ENCODE data around the gene PDGFRB.

Gene PDGFRB

GRCh38 chr5:150120617-150121447, 34.8 kb downstream of the PDGFRB start:
- ATAC-seq (replicated peaks) (no peak), DNase-seq (no peak)
- Mint-ChIP-seq H3K9me3 (no peaks in the 10 kb centered on the region), H3K27me3 (no peaks in the 10 kb centered on the region), H3K36me3 (no peaks in the 10 kb centered on the region), H3K4me1 (peaks cover 3 to 14% of the 10 kb centered on the region in 2 donors), H3K4me3 (no peak overlapping the region), H3K27ac (no peak overlapping the region)

DNA sequence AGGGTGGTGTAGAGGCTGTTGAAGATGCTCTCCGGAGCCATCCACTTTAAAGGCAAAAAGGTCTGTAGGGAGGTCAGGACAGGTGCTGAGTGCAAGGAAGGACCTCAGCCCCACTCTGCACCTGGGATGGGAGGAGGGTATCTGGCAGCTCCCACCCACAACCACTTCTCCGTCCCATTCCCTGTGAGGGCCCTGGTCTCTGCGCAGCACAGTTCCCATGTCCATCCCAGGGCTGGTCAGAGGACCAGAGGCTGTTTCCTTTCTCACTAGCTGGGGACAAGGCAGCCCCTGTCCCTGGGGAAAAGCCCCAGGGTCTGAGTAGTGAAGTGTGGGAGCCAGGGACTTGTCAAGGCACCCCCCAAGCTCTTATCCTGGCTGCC, 35.6 kb downstream of the PDGFRB start:
- Mint-ChIP-seq H3K4me1 (peaks cover 3 to 14% of the 10 kb centered on the region in 2 donors), H3K4me3 (no peak overlapping the region), H3K9me3 (no peaks in the 10 kb centered on the region), H3K36me3 (no peaks in the 10 kb centered on the region), H3K27me3 (no peaks in the 10 kb centered on the region), H3K27ac (no peak overlapping the region)
- ATAC-seq (replicated peaks) (no peak), DNase-seq (no peak)

DNA sequence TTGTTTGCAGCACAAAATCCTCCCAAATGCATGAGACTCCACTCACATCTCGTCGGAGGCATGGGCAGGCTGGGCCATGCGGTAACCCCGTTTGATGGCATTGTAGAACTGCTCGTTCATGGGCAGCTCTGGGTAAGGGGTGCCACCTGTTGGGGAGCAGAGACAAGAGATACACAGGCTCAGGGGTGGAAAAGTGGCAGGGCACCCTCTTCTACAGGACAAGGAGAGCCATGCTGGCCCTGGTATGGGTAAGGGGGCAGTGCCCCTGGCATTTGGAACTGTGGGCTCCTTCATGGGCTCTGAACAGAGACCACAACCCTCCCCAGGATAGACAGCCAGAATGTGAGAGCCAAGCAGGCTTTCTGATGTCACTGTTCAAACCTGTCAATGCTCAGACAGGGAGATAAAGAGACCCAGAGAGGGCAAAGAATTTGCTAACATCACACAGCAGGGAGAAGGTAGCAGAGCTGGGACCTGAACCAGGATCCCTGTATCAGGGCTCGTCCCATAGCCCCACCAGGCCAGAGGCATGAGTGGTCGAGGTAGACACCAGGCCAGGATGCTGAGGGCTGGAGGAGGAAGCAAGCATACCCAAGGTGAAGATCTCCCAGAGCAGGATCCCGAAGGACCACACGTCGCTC, 36.1 kb downstream of the PDGFRB start:
- DNase-seq (no peak), ATAC-seq (replicated peaks) (peak; percentile 62 to 71)
- Mint-ChIP-seq H3K36me3 (no peaks in the 10 kb centered on the region), H3K9me3 (no peaks in the 10 kb centered on the region), H3K4me1 (peaks cover 3 to 14% of the 10 kb centered on the region in 2 donors), H3K27ac (no peak overlapping the region), H3K4me3 (no peak overlapping the region), H3K27me3 (no peaks in the 10 kb centered on the region)

DNA sequence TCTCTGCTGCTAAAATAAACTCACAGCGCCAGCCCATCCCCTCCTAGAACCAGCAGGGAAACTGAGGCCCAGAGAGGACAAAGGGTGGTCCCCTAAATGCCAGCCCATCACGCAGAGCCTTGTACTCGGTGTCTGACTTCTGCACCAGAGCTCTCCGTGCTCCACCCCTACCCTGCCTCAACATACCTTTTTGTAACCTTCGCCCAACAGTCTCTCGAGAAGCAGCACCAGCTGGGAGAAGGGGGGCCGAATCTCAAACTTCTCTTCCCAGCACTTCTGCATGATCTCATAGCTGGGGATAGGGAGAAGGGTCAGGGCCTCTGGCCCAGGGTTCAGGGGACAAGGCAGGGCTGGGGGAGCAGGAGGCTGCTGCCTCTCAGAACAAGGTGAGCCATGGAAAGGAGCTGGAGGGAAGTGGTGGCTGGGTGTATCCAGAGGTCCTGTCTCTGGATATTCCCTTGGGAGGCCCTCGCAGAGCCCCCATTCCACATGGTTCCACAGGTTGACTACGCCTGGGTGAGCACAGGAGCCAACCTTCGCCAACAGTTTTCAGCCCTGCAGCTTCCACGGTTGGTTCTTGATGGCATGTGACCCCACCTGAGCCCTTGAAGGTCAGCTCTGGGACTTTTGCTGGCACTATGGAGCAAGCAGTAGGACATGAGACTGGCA, 37.0 kb downstream of the PDGFRB start:
- Mint-ChIP-seq H3K9me3 (no peaks in the 10 kb centered on the region), H3K27ac (peak overlapping the region; percentile 22), H3K27me3 (no peaks in the 10 kb centered on the region), H3K4me3 (no peak overlapping the region), H3K4me1 (peaks cover 3 to 14% of the 10 kb centered on the region in 2 donors), H3K36me3 (no peaks in the 10 kb centered on the region)
- no peak for DNase-seq
- no peak for ATAC-seq (replicated peaks)

DNA sequence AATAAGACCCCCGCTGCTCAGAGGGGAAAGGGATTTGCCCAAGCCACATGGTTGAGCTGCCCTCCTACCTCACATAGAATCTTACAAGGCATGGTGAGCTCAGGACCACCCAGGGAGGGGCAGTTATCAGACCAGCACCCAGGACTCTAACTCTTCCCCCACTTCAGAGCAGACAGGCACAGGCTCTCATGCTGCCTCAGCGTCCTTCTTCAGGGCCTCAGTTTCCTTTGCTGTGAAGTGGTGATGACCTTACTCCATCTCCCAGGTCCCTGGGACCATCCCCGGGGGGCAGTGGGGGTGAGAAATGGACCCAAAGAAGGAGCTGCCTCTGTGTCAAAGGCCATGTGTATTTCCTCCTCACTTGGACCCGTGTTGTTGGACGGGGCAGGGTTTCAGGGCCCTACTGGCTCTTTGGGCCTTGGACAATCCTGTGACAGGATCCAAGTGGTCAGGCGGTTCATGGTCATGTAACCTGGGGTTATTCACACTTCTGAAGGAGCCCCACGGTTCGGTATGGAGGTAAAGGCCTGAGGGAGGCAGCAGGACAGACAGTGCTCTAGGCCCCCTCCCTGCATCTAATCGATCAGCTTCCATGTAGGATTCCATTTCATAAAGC, 37.6 kb downstream of the PDGFRB start:
- no peak for DNase-seq
- Mint-ChIP-seq H3K9me3 (no peaks in the 10 kb centered on the region), H3K36me3 (no peaks in the 10 kb centered on the region), H3K27ac (peak overlapping the region; percentile 42), H3K4me3 (no peak overlapping the region), H3K4me1 (peaks cover 3 to 14% of the 10 kb centered on the region in 2 donors), H3K27me3 (no peaks in the 10 kb centered on the region)
- no peak for ATAC-seq (replicated peaks)

DNA sequence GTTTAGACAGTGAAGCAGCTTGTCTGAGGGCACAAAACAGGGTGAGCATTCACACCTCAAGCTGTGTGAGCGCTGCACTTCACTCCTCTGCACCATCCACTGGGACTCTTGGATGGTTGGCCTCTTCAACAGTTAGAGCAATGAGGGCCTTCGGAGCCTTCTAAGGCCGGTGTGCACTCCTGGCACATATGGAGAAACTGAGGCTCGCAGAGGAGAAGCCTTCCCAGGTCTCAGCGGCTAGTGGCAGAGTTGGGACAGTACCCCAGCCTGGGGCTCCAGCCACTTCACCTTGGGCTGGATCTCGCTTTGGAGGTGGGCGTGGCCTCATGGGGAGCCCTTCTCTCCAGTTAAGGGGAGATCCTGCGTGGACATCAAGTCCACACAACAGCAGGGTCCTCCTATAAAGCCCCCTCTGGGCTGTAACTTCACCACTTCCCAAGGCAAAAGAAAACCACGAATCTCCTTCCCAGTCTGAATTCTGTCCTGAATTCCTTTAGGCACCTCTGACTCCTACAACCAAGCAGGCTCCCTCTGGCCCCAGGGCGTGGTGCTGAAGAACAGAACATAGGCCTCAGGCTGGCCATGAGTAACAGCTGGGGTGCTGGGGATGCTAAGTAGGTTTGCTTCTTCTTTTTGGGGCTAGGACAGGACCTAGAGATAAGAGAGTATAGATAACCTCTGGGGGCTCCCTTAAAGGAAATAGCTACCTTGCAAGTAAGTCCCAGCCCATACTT, 38.8 kb downstream of the PDGFRB start:
- no peak overlapping the region for H3K27ac Mint-ChIP-seq

GRCh38 chr5:150114773-150115408, 40.8 kb downstream of the PDGFRB start:
- Mint-ChIP-seq H3K36me3 (no peaks in the 10 kb centered on the region), H3K4me3 (no peak overlapping the region), H3K4me1 (peaks cover 2 to 9% of the 10 kb centered on the region in 2 donors), H3K9me3 (no peaks in the 10 kb centered on the region), H3K27me3 (no peaks in the 10 kb centered on the region), H3K27ac (no peak overlapping the region)
- ATAC-seq (replicated peaks): no peak
- DNase-seq: no peak

More for the DNA sequence above, 38.8 kb downstream of the PDGFRB start:
- peak; percentile 32 to 40 for ATAC-seq (replicated peaks)
- Mint-ChIP-seq H3K9me3 (no peaks in the 10 kb centered on the region), H3K36me3 (no peaks in the 10 kb centered on the region), H3K4me1 (peaks cover 0 to 9% of the 10 kb centered on the region in 2 donors), H3K27me3 (no peaks in the 10 kb centered on the region), H3K4me3 (no peak overlapping the region)
- no peak for DNase-seq

DNA sequence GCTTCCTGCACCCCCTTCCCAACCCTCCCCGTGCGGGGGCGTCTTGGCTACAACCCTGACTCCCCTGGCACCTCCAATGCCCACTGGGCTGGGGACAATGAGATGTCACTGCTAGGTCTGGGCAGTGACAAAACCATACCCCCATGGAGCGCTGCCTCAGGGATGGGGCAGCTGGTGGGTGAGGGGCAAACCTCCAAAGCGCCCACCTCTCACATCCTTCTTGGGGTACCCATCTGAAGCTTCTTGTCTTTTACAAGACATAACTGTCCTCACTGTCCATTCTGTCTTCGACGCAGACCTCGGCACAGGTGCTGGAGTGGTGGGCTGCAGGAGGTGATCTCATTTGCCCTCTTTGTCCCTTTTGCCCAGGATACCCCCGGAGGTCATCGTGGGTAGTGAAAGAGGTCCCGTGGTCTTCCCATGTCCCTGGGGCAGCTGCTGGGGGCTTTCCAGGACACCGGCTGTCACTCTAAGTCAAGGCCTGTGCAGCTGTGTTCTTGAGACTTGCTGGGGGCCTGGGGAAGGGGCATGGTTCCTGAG, 41.5 kb downstream of the PDGFRB start:
- peaks cover 3 to 9% of the 10 kb centered on the region in 2 donors for H3K4me1 Mint-ChIP-seq
- no peak overlapping the region for H3K27ac Mint-ChIP-seq
- H3K4me3 Mint-ChIP-seq: no peak overlapping the region
- H3K36me3 Mint-ChIP-seq: no peaks in the 10 kb centered on the region
- no peak for ATAC-seq (replicated peaks)
- H3K27me3 Mint-ChIP-seq: no peaks in the 10 kb centered on the region
- DNase-seq: no peak
- no peaks in the 10 kb centered on the region for H3K9me3 Mint-ChIP-seq

DNA sequence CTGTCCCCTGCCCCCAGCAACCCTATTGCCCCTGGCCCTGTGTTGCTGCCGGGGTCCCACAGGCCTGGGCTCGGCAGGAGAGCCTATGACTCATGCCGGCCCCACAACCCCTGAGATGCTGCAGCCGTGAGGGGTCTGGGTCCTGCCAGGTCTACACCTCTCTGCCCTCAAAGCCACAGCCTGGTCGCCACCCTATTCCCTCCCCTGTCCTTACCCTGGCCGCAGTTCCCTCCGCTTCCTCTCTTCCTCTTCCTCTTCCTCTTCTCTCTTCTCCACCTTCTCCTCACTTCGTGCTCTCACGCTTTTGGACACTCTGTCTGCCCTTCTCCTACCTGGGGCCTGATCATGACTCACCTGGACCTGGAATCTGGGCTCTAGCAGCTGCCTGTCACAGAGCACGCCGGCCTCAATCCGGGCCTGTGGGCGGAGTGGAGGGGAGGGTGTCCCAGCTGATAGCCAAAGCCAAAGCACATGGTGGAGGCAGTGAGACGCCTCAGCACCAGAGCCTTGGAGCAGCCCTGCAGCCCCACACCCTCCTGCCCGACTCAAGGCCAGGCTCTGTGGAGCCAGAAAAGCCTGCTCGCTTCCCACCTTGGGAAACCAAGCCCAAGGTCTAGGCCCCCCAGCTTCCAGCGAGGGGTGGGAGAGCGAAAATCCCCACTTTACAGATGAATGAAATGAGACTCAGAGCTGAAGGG, 42.4 kb downstream of the PDGFRB start:
- ATAC-seq (replicated peaks): no peak
- Mint-ChIP-seq H3K27ac (no peak overlapping the region), H3K4me3 (no peak overlapping the region), H3K9me3 (no peaks in the 10 kb centered on the region), H3K27me3 (no peaks in the 10 kb centered on the region), H3K4me1 (peaks cover 3 to 9% of the 10 kb centered on the region in 2 donors), H3K36me3 (no peaks in the 10 kb centered on the region)
- no peak for DNase-seq

DNA sequence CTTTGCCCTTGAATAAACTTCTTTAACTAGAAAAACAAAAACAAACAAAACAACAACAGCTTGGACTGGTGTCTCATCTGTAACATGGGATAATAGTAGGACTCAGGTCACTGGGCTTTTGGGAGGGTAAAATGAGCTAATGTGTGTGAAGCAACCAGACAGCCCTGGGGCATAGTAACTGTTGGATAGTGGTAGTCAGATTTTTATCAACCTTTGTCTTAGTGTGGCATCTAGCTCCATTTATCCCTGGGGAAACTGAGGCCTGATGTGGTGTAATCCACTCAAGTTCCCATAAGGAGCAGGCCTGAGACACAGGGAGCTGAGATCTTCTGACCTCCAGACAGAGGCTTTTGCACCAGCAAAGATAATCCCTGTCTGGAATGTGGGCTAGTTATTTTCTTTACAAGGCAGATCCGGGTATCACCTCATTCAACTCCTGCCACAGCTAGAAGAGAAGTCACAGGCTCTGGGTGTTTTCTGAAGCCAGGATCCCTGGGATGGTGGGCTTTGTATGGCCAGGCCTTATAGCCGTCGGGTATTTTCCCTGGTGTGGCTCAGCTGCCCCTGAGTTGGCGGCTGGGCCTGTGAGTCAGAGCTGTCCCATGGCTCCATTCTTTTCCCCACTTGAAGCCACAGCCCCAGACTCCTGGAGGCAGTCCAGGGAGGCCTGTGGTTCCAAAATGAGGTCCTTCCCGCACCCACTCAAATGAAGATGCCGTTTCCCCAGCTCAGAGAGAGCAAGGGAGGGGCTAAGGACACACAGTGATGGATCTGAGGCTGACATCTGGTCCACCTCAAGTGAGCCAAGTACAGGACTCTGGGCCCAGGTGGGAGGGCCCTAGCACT, 43.2 kb downstream of the PDGFRB start:
- peaks cover 3 to 7% of the 10 kb centered on the region in 2 donors for H3K4me1 Mint-ChIP-seq
- no peak overlapping the region for H3K4me3 Mint-ChIP-seq
- no peak for DNase-seq
- no peak for ATAC-seq (replicated peaks)
- H3K36me3 Mint-ChIP-seq: no peaks in the 10 kb centered on the region
- no peaks in the 10 kb centered on the region for H3K9me3 Mint-ChIP-seq
- no peak overlapping the region for H3K27ac Mint-ChIP-seq
- no peaks in the 10 kb centered on the region for H3K27me3 Mint-ChIP-seq

- H3K9me3 Mint-ChIP-seq: no peaks in the 10 kb centered on the region
- H3K27ac Mint-ChIP-seq: no peak overlapping the region
- H3K4me3 Mint-ChIP-seq: no peak overlapping the region
- H3K27me3 Mint-ChIP-seq: no peaks in the 10 kb centered on the region
- no peak for DNase-seq
- no peak for ATAC-seq (replicated peaks)
- no peaks in the 10 kb centered on the region for H3K36me3 Mint-ChIP-seq
- peaks cover 0 to 3% of the 10 kb centered on the region in 2 donors for H3K4me1 Mint-ChIP-seq
Measured at GRCh38 chr5:150111122-150111521, 44.5 kb downstream of the PDGFRB start.

DNA sequence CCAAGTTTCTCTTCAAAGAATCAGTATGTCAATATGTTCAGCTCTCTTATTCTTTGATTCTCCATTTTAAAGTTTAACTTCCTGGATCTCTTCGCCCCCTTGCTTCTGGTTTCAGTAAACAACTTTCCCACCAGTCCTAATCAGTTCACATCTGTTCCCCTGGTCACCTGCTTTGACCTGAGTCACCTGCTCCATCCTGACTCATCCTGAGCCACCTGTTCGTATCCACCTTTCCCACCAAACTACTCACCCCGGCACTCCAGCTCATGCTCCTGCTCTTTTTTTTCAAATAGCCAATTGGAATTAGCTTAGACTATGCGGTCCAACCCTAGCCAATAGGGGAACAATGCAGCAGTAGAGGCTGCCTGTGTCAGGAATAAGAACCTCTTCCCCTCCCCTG, 45.7 kb downstream of the PDGFRB start:
- no peaks in the 10 kb centered on the region for H3K27me3 Mint-ChIP-seq
- no peak overlapping the region for H3K4me3 Mint-ChIP-seq
- no peak for ATAC-seq (replicated peaks)
- H3K36me3 Mint-ChIP-seq: no peaks in the 10 kb centered on the region
- no peaks in the 10 kb centered on the region for H3K9me3 Mint-ChIP-seq
- peaks cover 0 to 3% of the 10 kb centered on the region in 2 donors for H3K4me1 Mint-ChIP-seq
- no peak overlapping the region for H3K27ac Mint-ChIP-seq
- no peak for DNase-seq

Measured in stimulated activated naive B cell treated with anti-CD40 and anti-IgM and Interleukin-4, amounts not matched to agents 10 μg/mL and 1 μg/mL and 100 μg/mL, for 72 hours (primary cell).